Measurements from ENCODE around the gene ARHGEF19.

- TF ChIP-seq POLR2A (IDR thresholded peaks at IDR 0.05; ENCODE audit: insufficient read depth in 1 of 2, low read depth in 2 of 2, low read length in 2 of 2), result no peak
- no peak for TF ChIP-seq REST (IDR thresholded peaks at IDR 0.05; ENCODE audit: borderline replicate concordance in 1 of 2, low read depth in 1 of 2, low read length in 2 of 2)
- no peak for TF ChIP-seq ZSCAN30 (CRISPR knock-in tag; IDR thresholded peaks at IDR 0.05)
- no peak for TF ChIP-seq CTCF (CRISPR knock-in tag; IDR thresholded peaks at IDR 0.05)
- no peak for TF ChIP-seq POLR2AphosphoS5 (IDR thresholded peaks at IDR 0.05; ENCODE audit: low read depth, low read length)
- TF ChIP-seq KAT2B (IDR thresholded peaks at IDR 0.05; ENCODE audit: borderline replicate concordance, low read depth, low read length), result no peak
- no peak for TF ChIP-seq CEBPZ (IDR thresholded peaks at IDR 0.05; ENCODE audit: low read length)
- TF ChIP-seq ZNF782 (CRISPR knock-in tag; IDR thresholded peaks at IDR 0.05; ENCODE audit: borderline replicate concordance), result no peak
- no peak for TF ChIP-seq MAX (IDR thresholded peaks at IDR 0.05)
Measured at GRCh38 chr1:16205891-16206546, 6.4 kb downstream of the ARHGEF19 start.

Data from HepG2 (cell line).